H9 (cell line): ENCODE data around the gene ASGR2. TPM values are rescaled to one million over a fixed set of nuclear protein-coding genes. Genes with fewer than 3 reads are reported as not detected.
"Not testable (repeated sequence)": the region's sequence is repeated elsewhere in the genome, so short reads cannot be mapped to it uniquely, and the experiment has no call there.

Source experiments
- DNase-seq: peaks from one replicate; pipeline ENCODE4 v3.0.0-alpha.2; 2017
- H2AFZ ChIP-seq: one replicate; pipeline ENCODE4 v1.6.1; 2013; ENCODE audit warnings: mild to moderate bottlenecking, low read length, control low read depth, moderate library complexity
- H2AK5ac ChIP-seq: 2 replicates; pipeline ENCODE4 v1.6.1; 2013; ENCODE audit warnings: low read length, control low read depth, mixed read lengths; ENCODE audit not compliant: insufficient read length
- H2BK120ac ChIP-seq: one replicate; pipeline ENCODE4 v1.6.1; 2013; ENCODE audit warnings: low read depth, mild to moderate bottlenecking, low read length, control low read depth, inconsistent platforms; ENCODE audit not compliant: poor library complexity, severe bottlenecking
- H2BK12ac ChIP-seq: 2 replicates; pipeline ENCODE4 v1.6.1; 2013; ENCODE audit warnings: low read length, control low read depth, mixed read lengths, low read depth; ENCODE audit not compliant: insufficient read length
- H2BK15ac ChIP-seq: 2 replicates; pipeline ENCODE4 v1.6.1; 2013; ENCODE audit warnings: low read depth, low read length, control low read depth
- H2BK20ac ChIP-seq: one replicate; pipeline ENCODE4 v1.6.1; 2013; ENCODE audit warnings: low read depth, mild to moderate bottlenecking, low read length, control low read depth, inconsistent platforms; ENCODE audit not compliant: poor library complexity, severe bottlenecking
- H2BK5ac ChIP-seq: 2 replicates; pipeline ENCODE4 v1.6.1; 2013; ENCODE audit warnings: low read length, control low read depth, mixed read lengths; ENCODE audit not compliant: insufficient read length
- H3K14ac ChIP-seq: 2 replicates; pipeline ENCODE4 v1.6.1; 2013; ENCODE audit warnings: low read length, control low read depth; ENCODE audit not compliant: insufficient read depth
- H3K18ac ChIP-seq: 2 replicates; pipeline ENCODE4 v1.6.1; 2013; ENCODE audit warnings: low read depth, mild to moderate bottlenecking, mixed read lengths, low read length, control low read depth; ENCODE audit not compliant: insufficient read length
- H3K23ac ChIP-seq: 2 replicates; pipeline ENCODE4 v1.6.1; 2013; ENCODE audit warnings: low read length, control low read depth, mixed read lengths, low read depth; ENCODE audit not compliant: insufficient read length
- H3K23me2 ChIP-seq: 2 replicates; pipeline ENCODE4 v1.6.1; 2013; ENCODE audit warnings: low read depth, mild to moderate bottlenecking, mixed read lengths, low read length, control low read depth; ENCODE audit not compliant: insufficient read length, poor library complexity, severe bottlenecking
- H3K27ac ChIP-seq: 2 replicates; pipeline ENCODE4 v1.5.1; 2013; ENCODE audit warnings: low read length, control low read depth, mixed read lengths, low read depth; ENCODE audit not compliant: insufficient read length
- H3K27me3 ChIP-seq: 2 replicates; pipeline ENCODE4 v1.6.1; 2013; ENCODE audit warnings: low read length, control low read depth, inconsistent platforms; ENCODE audit not compliant: insufficient read depth
- H3K4ac ChIP-seq: 2 replicates; pipeline ENCODE4 v1.6.1; 2013; ENCODE audit warnings: low read depth, mild to moderate bottlenecking, control low read depth, inconsistent platforms, low read length, moderate library complexity
- H3K4me1 ChIP-seq: 2 replicates; pipeline ENCODE4 v1.6.1; 2013; ENCODE audit warnings: low read length, control low read depth, inconsistent platforms; ENCODE audit not compliant: insufficient read depth
- H3K4me2 ChIP-seq: 2 replicates; pipeline ENCODE4 v1.6.1; 2013; ENCODE audit warnings: low read length, control low read depth, mixed read lengths; ENCODE audit not compliant: insufficient read length, insufficient read depth
- H3K56ac ChIP-seq: 2 replicates; pipeline ENCODE4 v1.6.1; 2013; ENCODE audit warnings: low read depth, mild to moderate bottlenecking, mixed read lengths, low read length, control low read depth; ENCODE audit not compliant: insufficient read length
- H3K79me1 ChIP-seq: 2 replicates; pipeline ENCODE4 v1.6.1; 2013; ENCODE audit warnings: low read depth, mild to moderate bottlenecking, moderate library complexity, low read length, control low read depth, inconsistent platforms; ENCODE audit not compliant: insufficient read depth, poor library complexity, severe bottlenecking
- H3K79me2 ChIP-seq: 2 replicates; pipeline ENCODE4 v1.6.1; 2013; ENCODE audit warnings: low read length, control low read depth, inconsistent platforms; ENCODE audit not compliant: insufficient read depth
- H3K9ac ChIP-seq: 2 replicates; pipeline ENCODE4 v1.6.1; 2013; ENCODE audit warnings: low read length, control low read depth, mixed read lengths; ENCODE audit not compliant: insufficient read length; ENCODE audit errors: extremely low read depth
- H3K9me3 ChIP-seq: one replicate; pipeline ENCODE4 v1.6.1; 2013; ENCODE audit warnings: low read depth, low read length, inconsistent platforms; ENCODE audit not compliant: control insufficient read depth
- H3T11ph ChIP-seq: one replicate; pipeline ENCODE4 v1.6.1; 2013; ENCODE audit warnings: mild to moderate bottlenecking, low read length, control low read depth, inconsistent platforms
- H4K20me1 ChIP-seq: one replicate; pipeline ENCODE4 v1.6.1; 2013; ENCODE audit not compliant: control insufficient read depth, insufficient read length, insufficient read depth
- H4K5ac ChIP-seq: 2 replicates; pipeline ENCODE4 v1.6.1; 2013; ENCODE audit warnings: low read depth, mild to moderate bottlenecking, mixed read lengths, low read length, control low read depth; ENCODE audit not compliant: insufficient read length
- H4K8ac ChIP-seq: replicated peaks from 2 replicates; pipeline ENCODE4 v1.6.1; 2013; ENCODE audit warnings: low read length, control low read depth, mixed read lengths, low read depth; ENCODE audit not compliant: insufficient read length
- H4K91ac ChIP-seq: 2 replicates; pipeline ENCODE4 v1.6.1; 2013; ENCODE audit warnings: low read depth, mild to moderate bottlenecking, moderate library complexity, mixed read lengths, low read length, control low read depth; ENCODE audit not compliant: insufficient read length
- H3K27ac Mint-ChIP-seq, 3 experiments: 2 replicates in 2 of 3; 3 replicates in 1 of 3; pipeline ENCODE4 v1.8.0; 2020 to 2021; ENCODE audit warnings: mixed read lengths in 3 of 3, mild to moderate bottlenecking in 1 of 3, moderate library complexity in 1 of 3
- H3K27me3 Mint-ChIP-seq: 2 replicates; pipeline ENCODE4 v1.8.0; 2021; ENCODE audit warnings: low read depth, mild to moderate bottlenecking, moderate library complexity, mixed read lengths
- H3K36me3 Mint-ChIP-seq, 3 experiments: 2 replicates in 2 of 3; 3 replicates in 1 of 3; pipeline ENCODE4 v1.8.0; 2020 to 2021; ENCODE audit warnings: low read depth in 3 of 3, mixed read lengths in 3 of 3; ENCODE audit not compliant: insufficient read depth in 1 of 3
- H3K4me1 Mint-ChIP-seq, 2 experiments: 2 replicates each; pipeline ENCODE4 v1.8.0; 2020; ENCODE audit warnings: mixed read lengths in 2 of 2
- H3K4me3 Mint-ChIP-seq, 2 experiments: 2 replicates in 1 of 2; 3 replicates in 1 of 2; pipeline ENCODE4 v1.8.0; 2020 to 2021; ENCODE audit warnings: mild to moderate bottlenecking in 2 of 2, mixed read lengths in 2 of 2, moderate library complexity in 1 of 2
- H3K9me3 Mint-ChIP-seq, 2 experiments: 2 replicates in 1 of 2; 3 replicates in 1 of 2; pipeline ENCODE4 v1.8.0; 2020; ENCODE audit warnings: mild to moderate bottlenecking in 2 of 2, mixed read lengths in 2 of 2, moderate library complexity in 1 of 2
- WGBS: extraction: QIAGEN DNeasy Blood & Tissue Kit; methylation state at CpG from one replicate; pipeline ENCODE4 v1.1.7; 2013; ENCODE audit warnings: missing lambda C conversion rate, low lambda C conversion rate, mixed read lengths; ENCODE audit not compliant: insufficient read length; ENCODE audit errors: extremely low coverage; 5-methylcytosine and 5-hydroxymethylcytosine counted together
- total RNA-seq: library from RNA; stranded (reverse); gene quantifications from 2 replicates; pipeline ENCODE4 v1.2.1, GENCODE V29; 2021
- TF ChIP-seq, protein P1 (sequence below): fragments of 200-600 bp; sonication (generic); conservative IDR thresholded peaks from 3 replicates; pipeline ENCODE4 v1.8.0; 2021; ENCODE audit warnings: antibody characterized with exemption, mild to moderate bottlenecking

Gene ASGR2
- total RNA-seq, 1 experiment from 2014 or later: not detected

DNA sequence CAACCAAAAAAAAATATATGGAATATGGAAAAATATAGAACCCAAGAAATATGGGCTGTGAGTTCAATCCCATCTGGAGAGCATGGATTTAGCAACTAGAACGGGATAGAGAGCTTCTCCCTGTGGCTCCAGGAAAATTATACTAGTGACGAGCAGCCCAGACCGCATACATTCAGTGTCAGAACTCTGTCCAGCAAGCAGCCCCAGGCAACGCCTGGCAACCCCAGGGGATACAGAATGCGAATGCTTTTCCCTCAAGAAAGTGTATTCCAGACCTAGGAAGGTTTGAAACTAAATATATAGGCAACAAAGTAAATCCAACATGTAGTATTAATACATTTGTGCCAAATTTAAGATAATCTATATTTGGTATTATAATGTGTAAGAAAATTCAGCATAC lies 13.5 kb upstream of the ASGR2 start:
- no peak overlapping the region for H3K18ac ChIP-seq
- H4K5ac ChIP-seq: no peak overlapping the region
- H4K91ac ChIP-seq: no peak overlapping the region
- Mint-ChIP-seq H3K36me3 (no peaks in the 10 kb centered on the region), H3K9me3 (no peaks in the 10 kb centered on the region; a peak in 2 of 5 replicates), H3K27ac (no peak overlapping the region), H3K4me3 (no peak overlapping the region), H3K27me3 (peaks cover 37% of the 10 kb centered on the region), H3K4me1 (peaks cover 22 to 32% of the 10 kb centered on the region in 2 experiments)
- no peak overlapping the region for H3K4me2 ChIP-seq
- H3K27me3 ChIP-seq: no peaks in the 10 kb centered on the region
- no peak overlapping the region for H3K9ac ChIP-seq
- H2BK5ac ChIP-seq: no peak overlapping the region
- H3T11ph ChIP-seq: no peak overlapping the region
- H2BK20ac ChIP-seq: no peak overlapping the region
- no peak overlapping the region for H2AK5ac ChIP-seq
- H3K23ac ChIP-seq: no peak overlapping the region
- no peaks in the 10 kb centered on the region for H3K79me2 ChIP-seq
- no peaks in the 10 kb centered on the region for H3K23me2 ChIP-seq
- no CpG with 5 or more reads among the region's 5 CpGs for WGBS
- H3K79me1 ChIP-seq: no peaks in the 10 kb centered on the region
- H3K4ac ChIP-seq: no peak overlapping the region
- H3K27ac ChIP-seq: no peak overlapping the region
- no peak overlapping the region for H4K8ac ChIP-seq
- H2BK12ac ChIP-seq: no peak overlapping the region
- TF ChIP-seq, protein P1, sequence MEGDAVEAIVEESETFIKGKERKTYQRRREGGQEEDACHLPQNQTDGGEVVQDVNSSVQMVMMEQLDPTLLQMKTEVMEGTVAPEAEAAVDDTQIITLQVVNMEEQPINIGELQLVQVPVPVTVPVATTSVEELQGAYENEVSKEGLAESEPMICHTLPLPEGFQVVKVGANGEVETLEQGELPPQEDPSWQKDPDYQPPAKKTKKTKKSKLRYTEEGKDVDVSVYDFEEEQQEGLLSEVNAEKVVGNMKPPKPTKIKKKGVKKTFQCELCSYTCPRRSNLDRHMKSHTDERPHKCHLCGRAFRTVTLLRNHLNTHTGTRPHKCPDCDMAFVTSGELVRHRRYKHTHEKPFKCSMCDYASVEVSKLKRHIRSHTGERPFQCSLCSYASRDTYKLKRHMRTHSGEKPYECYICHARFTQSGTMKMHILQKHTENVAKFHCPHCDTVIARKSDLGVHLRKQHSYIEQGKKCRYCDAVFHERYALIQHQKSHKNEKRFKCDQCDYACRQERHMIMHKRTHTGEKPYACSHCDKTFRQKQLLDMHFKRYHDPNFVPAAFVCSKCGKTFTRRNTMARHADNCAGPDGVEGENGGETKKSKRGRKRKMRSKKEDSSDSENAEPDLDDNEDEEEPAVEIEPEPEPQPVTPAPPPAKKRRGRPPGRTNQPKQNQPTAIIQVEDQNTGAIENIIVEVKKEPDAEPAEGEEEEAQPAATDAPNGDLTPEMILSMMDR: no peak
- H3K56ac ChIP-seq: no peak overlapping the region
- H2AFZ ChIP-seq: no peak overlapping the region
- no peak overlapping the region for H2BK15ac ChIP-seq
- DNase-seq: no peak
- no peaks in the 10 kb centered on the region for H4K20me1 ChIP-seq
- peaks cover 2% of the 10 kb centered on the region; the same call in 1 of the 2 replicates for H3K4me1 ChIP-seq
- H3K9me3 ChIP-seq: no peaks in the 10 kb centered on the region
- no peak overlapping the region for H2BK120ac ChIP-seq
- no peak overlapping the region for H3K14ac ChIP-seq

DNA sequence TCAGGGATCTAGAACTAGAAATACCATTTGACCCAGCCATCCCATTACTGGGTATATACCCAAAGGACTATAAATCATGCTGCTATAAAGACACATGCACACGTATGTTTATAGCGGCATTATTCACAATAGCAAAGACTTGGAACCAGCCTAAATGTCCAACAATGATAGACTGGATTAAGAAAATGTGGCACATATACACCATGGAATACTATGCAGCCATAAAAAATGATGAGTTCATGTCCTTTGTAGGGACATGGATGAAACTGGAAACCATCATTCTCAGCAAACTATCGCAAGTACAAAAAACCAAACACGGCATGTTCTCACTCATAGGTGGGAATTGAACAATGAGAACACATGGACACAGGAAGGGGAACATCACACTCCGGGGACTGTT lies 12.9 kb upstream of the ASGR2 start:
- H2AK5ac ChIP-seq, H2BK12ac ChIP-seq, H3K14ac ChIP-seq, H3K56ac ChIP-seq, H3K9me3 ChIP-seq, H3K4me1 ChIP-seq, H4K20me1 ChIP-seq, DNase-seq, H2BK5ac ChIP-seq, H3K36me3 Mint-ChIP-seq, H2AFZ ChIP-seq, H2BK20ac ChIP-seq, H3K27me3 ChIP-seq, H2BK15ac ChIP-seq, H4K91ac ChIP-seq, H3K79me2 ChIP-seq, H3T11ph ChIP-seq, H3K4ac ChIP-seq, H3K9me3 Mint-ChIP-seq, H3K23me2 ChIP-seq, H3K9ac ChIP-seq, H4K8ac ChIP-seq, H4K5ac ChIP-seq, H2BK120ac ChIP-seq, H3K18ac ChIP-seq, H3K27ac ChIP-seq, H3K4me2 ChIP-seq, H3K23ac ChIP-seq, H3K27ac Mint-ChIP-seq, H3K79me1 ChIP-seq, H3K4me3 Mint-ChIP-seq: not testable (repeated sequence)
- no CpG with 5 or more reads among the region's 5 CpGs for WGBS
- peaks cover 19 to 27% of the 10 kb centered on the region in 2 experiments for H3K4me1 Mint-ChIP-seq
- peaks cover 39% of the 10 kb centered on the region for H3K27me3 Mint-ChIP-seq
